ENCODE measurements around the gene CDYL2.

DNA sequence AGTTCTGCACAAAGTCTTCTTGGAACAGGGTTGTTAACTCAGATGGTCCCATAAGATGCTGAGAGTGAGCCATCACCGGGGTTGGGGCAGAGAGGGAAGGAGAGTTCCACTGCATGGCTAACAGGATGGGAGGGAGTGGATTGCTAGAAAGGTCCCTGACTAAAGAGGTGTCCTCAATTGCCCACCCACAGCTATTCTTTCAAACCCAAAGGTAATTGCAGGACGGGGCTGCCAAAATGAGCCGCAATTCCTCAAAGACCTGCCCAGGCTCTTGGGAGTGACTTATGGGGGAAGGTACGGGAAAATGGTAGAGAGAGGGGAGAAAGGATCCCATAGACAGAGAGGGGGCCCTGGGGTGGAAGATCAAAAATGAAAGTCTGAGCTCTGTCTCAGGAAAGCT is 203.2 kb downstream of the CDYL2 start:
- no peak for TF ChIP-seq POLR2AphosphoS5 (IDR thresholded peaks at IDR 0.05; ENCODE audit: low read depth, low read length)
- no peak for TF ChIP-seq POLR2A (IDR thresholded peaks at IDR 0.05; ENCODE audit: low read depth, low read length)
